ENCODE measurements around the gene TDP1.

TDP1 gene

GRCh38 chr14:90000935-90001334 is 45.2 kb downstream of the TDP1 start:
- TF ChIP-seq, protein P1, sequence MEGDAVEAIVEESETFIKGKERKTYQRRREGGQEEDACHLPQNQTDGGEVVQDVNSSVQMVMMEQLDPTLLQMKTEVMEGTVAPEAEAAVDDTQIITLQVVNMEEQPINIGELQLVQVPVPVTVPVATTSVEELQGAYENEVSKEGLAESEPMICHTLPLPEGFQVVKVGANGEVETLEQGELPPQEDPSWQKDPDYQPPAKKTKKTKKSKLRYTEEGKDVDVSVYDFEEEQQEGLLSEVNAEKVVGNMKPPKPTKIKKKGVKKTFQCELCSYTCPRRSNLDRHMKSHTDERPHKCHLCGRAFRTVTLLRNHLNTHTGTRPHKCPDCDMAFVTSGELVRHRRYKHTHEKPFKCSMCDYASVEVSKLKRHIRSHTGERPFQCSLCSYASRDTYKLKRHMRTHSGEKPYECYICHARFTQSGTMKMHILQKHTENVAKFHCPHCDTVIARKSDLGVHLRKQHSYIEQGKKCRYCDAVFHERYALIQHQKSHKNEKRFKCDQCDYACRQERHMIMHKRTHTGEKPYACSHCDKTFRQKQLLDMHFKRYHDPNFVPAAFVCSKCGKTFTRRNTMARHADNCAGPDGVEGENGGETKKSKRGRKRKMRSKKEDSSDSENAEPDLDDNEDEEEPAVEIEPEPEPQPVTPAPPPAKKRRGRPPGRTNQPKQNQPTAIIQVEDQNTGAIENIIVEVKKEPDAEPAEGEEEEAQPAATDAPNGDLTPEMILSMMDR (IDR thresholded peaks at IDR 0.05; ENCODE audit: borderline replicate concordance, insufficient read depth, low read depth, low read length), result no peak
- H3K4me3 ChIP-seq (ENCODE audit: low read depth, low read length), result no peak overlapping the region

GRCh38 chr14:90003526-90004307 is 48.0 kb downstream of the TDP1 start:
- TF ChIP-seq, protein P1 (IDR thresholded peaks at IDR 0.05; ENCODE audit: borderline replicate concordance, insufficient read depth, low read depth, low read length), result no peak
- no peak overlapping the region for H3K4me3 ChIP-seq (ENCODE audit: low read depth, low read length)

DNA sequence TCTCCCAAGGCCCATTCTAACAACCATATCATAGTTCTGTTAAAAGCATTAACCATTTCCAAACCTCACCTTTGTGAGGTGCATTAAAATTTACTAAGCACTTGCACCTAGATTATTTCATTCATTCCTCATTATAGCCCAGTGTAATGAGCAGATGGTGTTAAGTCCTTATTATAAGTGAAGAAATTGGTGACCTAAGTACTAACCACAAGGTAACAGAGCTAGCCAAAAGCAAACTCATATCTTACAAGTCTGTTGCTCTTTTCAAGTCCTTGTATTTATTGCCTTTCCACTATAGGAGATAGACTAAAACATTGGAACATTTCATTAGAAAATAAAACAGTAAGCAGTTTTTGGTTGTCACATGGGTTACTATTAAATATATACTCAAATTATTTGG is 49.7 kb downstream of the TDP1 start:
- H3K4me3 ChIP-seq (ENCODE audit: low read depth, low read length), result no peak overlapping the region
- TF ChIP-seq, protein P1 (IDR thresholded peaks at IDR 0.05; ENCODE audit: borderline replicate concordance, insufficient read depth, low read depth, low read length), result no peak

DNA sequence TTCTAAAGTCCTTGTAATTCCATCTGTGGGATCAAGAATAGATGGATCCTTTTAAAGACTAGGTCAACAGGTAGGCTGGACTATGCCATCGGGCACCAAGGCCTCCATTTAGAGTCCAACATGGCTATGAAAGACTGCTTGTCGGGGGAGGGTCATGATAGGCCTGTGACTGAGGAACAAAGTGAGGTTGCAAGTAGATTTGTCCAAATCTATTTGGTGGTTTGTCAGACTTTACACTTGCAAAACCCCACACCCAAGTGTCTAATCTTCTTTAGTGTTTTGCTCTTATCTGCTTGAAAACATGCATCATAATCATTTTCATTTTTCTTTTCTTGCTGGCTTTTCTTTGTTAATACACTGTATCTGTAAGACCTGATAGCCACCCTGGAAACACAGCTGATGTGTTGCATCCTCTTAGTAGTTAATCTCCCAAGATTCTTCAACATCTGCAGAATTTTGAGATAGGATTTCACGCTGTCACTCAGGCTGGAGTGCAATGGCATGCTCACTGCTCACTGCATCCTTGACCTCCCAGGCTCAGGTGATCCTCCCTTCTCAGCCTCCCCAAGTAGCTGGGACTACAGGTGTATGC is 50.3 kb downstream of the TDP1 start:
- TF ChIP-seq, protein P1 (IDR thresholded peaks at IDR 0.05; ENCODE audit: borderline replicate concordance, insufficient read depth, low read depth, low read length), result no peak
- H3K4me3 ChIP-seq (ENCODE audit: low read depth, low read length), result no peak overlapping the region

- H3K4me3 ChIP-seq (ENCODE audit: low read depth, low read length), result no peak overlapping the region
- TF ChIP-seq, protein P1 (IDR thresholded peaks at IDR 0.05; ENCODE audit: borderline replicate concordance, insufficient read depth, low read depth, low read length), result no peak
Observed at GRCh38 chr14:90017371-90017770, 61.6 kb downstream of the TDP1 start.

GRCh38 chr14:90019824-90020523 is 64.2 kb downstream of the TDP1 start:
- H3K4me3 ChIP-seq (ENCODE audit: low read depth, low read length), result no peak overlapping the region
- TF ChIP-seq, protein P1 (IDR thresholded peaks at IDR 0.05; ENCODE audit: borderline replicate concordance, insufficient read depth, low read depth, low read length), result no peak

Data from GM12875 (cell line).